OCI-LY7 (cell line): Measurements from ENCODE around the gene C15orf39. TPM values are rescaled to one million over a fixed set of nuclear protein-coding genes. Genes with fewer than 3 reads are reported as not detected.

Experiments used
- BruUV-seq: library from RNA; stranded (reverse); fragments of 400-500 nt; replicated peaks from 2 replicates; lab custom pipeline; 2021; lab: Mats Ljungman, UMichigan
- CTCF ChIA-PET: fragments of 300-600 bp; sonication (Branson Sonifier 250); formaldehyde crosslinking; loops from one replicate; lab custom pipeline; 2022; ENCODE audit warnings: antibody characterized with exemption; ENCODE audit not compliant: unreplicated experiment; lab: Charles Lee
- POLR2A ChIA-PET: fragments of 300-600 bp; sonication (Branson Sonifier 250); formaldehyde crosslinking; loops from one replicate; lab custom pipeline; 2022; ENCODE audit warnings: antibody characterized with exemption; lab: Charles Lee
- DNase-seq: peaks from one replicate; pipeline ENCODE4 v3.0.0-alpha.2; 2015; ENCODE audit warnings: low spot score
- H2AFZ ChIP-seq: fragments of 200-600 bp; sonication (generic), shearing (Covaris generic); 2 replicates; pipeline ENCODE4 v1.6.1; 2014; ENCODE audit warnings: mild to moderate bottlenecking, antibody characterized with exemption, low read length, moderate library complexity
- H3K27ac ChIP-seq: fragments of 200-600 bp; sonication (generic); 2 replicates; pipeline ENCODE4 v1.5.1; 2014; ENCODE audit warnings: mixed run types, low read depth, mild to moderate bottlenecking, moderate library complexity, low read length, inconsistent platforms; ENCODE audit not compliant: poor library complexity, severe bottlenecking
- H3K36me3 ChIP-seq: fragments of 200-600 bp; sonication (generic); 2 replicates; pipeline ENCODE4 v1.6.1; 2014; ENCODE audit warnings: mild to moderate bottlenecking, antibody characterized with exemption, low read length, moderate library complexity, mixed read lengths; ENCODE audit not compliant: insufficient read depth
- H3K4me1 ChIP-seq: fragments of 200-600 bp; sonication (generic); 2 replicates; pipeline ENCODE4 v1.5.1; 2014; ENCODE audit warnings: mild to moderate bottlenecking, low read length; ENCODE audit not compliant: insufficient read depth, poor library complexity, severe bottlenecking
- H3K4me2 ChIP-seq: fragments of 200-600 bp; sonication (generic); 2 replicates; pipeline ENCODE4 v1.6.1; 2014; ENCODE audit warnings: mild to moderate bottlenecking, low read length
- H3K4me3 ChIP-seq: fragments of 200-600 bp; sonication (generic); 2 replicates; pipeline ENCODE4 v1.5.1; 2014; ENCODE audit warnings: mild to moderate bottlenecking, low read depth, low read length; ENCODE audit not compliant: poor library complexity, severe bottlenecking
- H3K79me2 ChIP-seq: fragments of 200-600 bp; sonication (generic); 2 replicates; pipeline ENCODE4 v1.6.1; 2016; ENCODE audit warnings: low read depth, mild to moderate bottlenecking, low read length, moderate library complexity, mixed read lengths; ENCODE audit not compliant: insufficient read depth
- H3K9me2 ChIP-seq: fragments of 200-600 bp; sonication (generic); 2 replicates; pipeline ENCODE4 v1.6.1; 2016; ENCODE audit warnings: mild to moderate bottlenecking, low read length, mixed read lengths; ENCODE audit not compliant: insufficient read depth
- H3K9me3 ChIP-seq: fragments of 200-600 bp; sonication (generic); 2 replicates; pipeline ENCODE4 v1.6.1; 2014; ENCODE audit warnings: mild to moderate bottlenecking, mixed run types, low read length, mixed read lengths
- H4K20me1 ChIP-seq: fragments of 200-600 bp; sonication (generic); 2 replicates; pipeline ENCODE4 v1.6.1; 2014; ENCODE audit warnings: mild to moderate bottlenecking, antibody characterized with exemption, low read length, moderate library complexity, mixed read lengths; ENCODE audit not compliant: insufficient read depth
- CTCF ChIP-seq: fragments of 200-600 bp; sonication (generic); conservative IDR thresholded peaks from 2 replicates; pipeline ENCODE4 v1.5.1; 2014; ENCODE audit warnings: mild to moderate bottlenecking, antibody characterized with exemption, low read length, moderate library complexity, mixed read lengths
- EZH2phosphoT487 ChIP-seq: fragments of 200-600 bp; sonication (generic); IDR thresholded peaks from 2 replicates; pipeline ENCODE4 v1.6.1; 2018; ENCODE audit warnings: low read depth, borderline replicate concordance, mild to moderate bottlenecking, mixed run types, antibody characterized with exemption, low read length, moderate library complexity, mixed read lengths
- intact Hi-C: fragments of 100-400 bp; cut with micrococcal nuclease; formaldehyde crosslinking; loops from one replicate; pipeline ENCODE4 v1.10.0; 2022; ENCODE audit not compliant: unreplicated experiment
- total RNA-seq, 2 experiments: library from RNA; depleted of rRNA in 1 of 2; stranded (reverse); fragments of >200 nt in 1 of 2; shearing (Covaris generic) in 1 of 2; gene quantifications; 2 replicates each; pipeline ENCODE4 v1.2.3, GENCODE V29; 2014 to 2022

C15orf39 gene
- total RNA-seq, 2 experiments from 2014 or later, result 26.5 to 50.2 TPM

- Histone ChIP-seq H3K4me2 (no peak overlapping the region), H3K4me3 (no peak overlapping the region), H3K36me3 (peaks cover 48% of the 10 kb centered on the region), H4K20me1 (no peaks in the 10 kb centered on the region; the same call in 1 of the 2 replicates), H2AFZ (no peak overlapping the region), H3K4me1 (peaks cover 9% of the 10 kb centered on the region), H3K27ac (no peak overlapping the region), H3K9me2 (no peaks in the 10 kb centered on the region), H3K79me2 (peaks cover 13% of the 10 kb centered on the region), H3K9me3 (no peaks in the 10 kb centered on the region)
- TF ChIP-seq CTCF (no peak), EZH2phosphoT487 (no peak)
- ChIA-PET CTCF (no interaction called here), POLR2A (no interaction called here)
- no peak for DNase-seq
- intact Hi-C loops, result no loop called here
- BruUV-seq, result no TSS peak
Measured at GRCh38 chr15:75214293-75215096, 12.8 kb downstream of the C15orf39 start.

- intact Hi-C loops, result no loop called here
- Histone ChIP-seq H3K4me2 (no peak overlapping the region), H3K79me2 (peaks cover 4% of the 10 kb centered on the region), H3K4me3 (no peak overlapping the region), H3K9me3 (no peaks in the 10 kb centered on the region), H3K27ac (no peak overlapping the region), H3K4me1 (peaks cover 17% of the 10 kb centered on the region), H2AFZ (no peak overlapping the region), H3K36me3 (peaks cover 39% of the 10 kb centered on the region), H4K20me1 (no peaks in the 10 kb centered on the region; the same call in 1 of the 2 replicates), H3K9me2 (no peaks in the 10 kb centered on the region)
- DNase-seq, result no peak
- TF ChIP-seq CTCF, result no peak
- TF ChIP-seq EZH2phosphoT487, result no peak
- BruUV-seq, result no TSS peak
- ChIA-PET CTCF (interaction anchor here (0.8 kb wide), 1 partner anchor 259 kb away, joined by 3 read pairs; the partner anchor contains the start of gene RPP25), POLR2A (interaction anchor here (0.6 kb wide), 1 partner anchor 503 kb away, joined by 4 read pairs; no protein-coding TSS in a partner anchor)
Measured at GRCh38 chr15:75215107-75216004, 13.7 kb downstream of the C15orf39 start.
